NB4 (cell line): ENCODE measurements around the gene PDCD4.

ENCODE experiments used
- DNase-seq: peaks from one replicate; pipeline ENCODE4 v3.0.0; 2010; ENCODE audit warnings: low read depth
- H3K4me3 ChIP-seq: one replicate; pipeline ENCODE4 v1.5.1; 2011; ENCODE audit warnings: mild to moderate bottlenecking, low read depth, low read length, moderate library complexity
- MYC ChIP-seq: IDR thresholded peaks from 2 replicates; pipeline ENCODE4 v1.6.1; 2011; ENCODE audit warnings: low read depth, low read length
- POLR2A ChIP-seq: IDR thresholded peaks from 2 replicates; pipeline ENCODE4 v1.6.1; 2011; ENCODE audit warnings: mild to moderate bottlenecking; ENCODE audit not compliant: insufficient read length; ENCODE audit errors: extremely low read depth
- TF ChIP-seq, protein P1 (sequence below): IDR thresholded peaks from one replicate; pipeline ENCODE4 v1.5.1; 2012; ENCODE audit warnings: low read depth, low read length
- TF ChIP-seq, protein P2 (sequence below): IDR thresholded peaks from 2 replicates; pipeline ENCODE4 v1.6.1; 2011; ENCODE audit warnings: low read depth, low read length

PDCD4 gene

DNA sequence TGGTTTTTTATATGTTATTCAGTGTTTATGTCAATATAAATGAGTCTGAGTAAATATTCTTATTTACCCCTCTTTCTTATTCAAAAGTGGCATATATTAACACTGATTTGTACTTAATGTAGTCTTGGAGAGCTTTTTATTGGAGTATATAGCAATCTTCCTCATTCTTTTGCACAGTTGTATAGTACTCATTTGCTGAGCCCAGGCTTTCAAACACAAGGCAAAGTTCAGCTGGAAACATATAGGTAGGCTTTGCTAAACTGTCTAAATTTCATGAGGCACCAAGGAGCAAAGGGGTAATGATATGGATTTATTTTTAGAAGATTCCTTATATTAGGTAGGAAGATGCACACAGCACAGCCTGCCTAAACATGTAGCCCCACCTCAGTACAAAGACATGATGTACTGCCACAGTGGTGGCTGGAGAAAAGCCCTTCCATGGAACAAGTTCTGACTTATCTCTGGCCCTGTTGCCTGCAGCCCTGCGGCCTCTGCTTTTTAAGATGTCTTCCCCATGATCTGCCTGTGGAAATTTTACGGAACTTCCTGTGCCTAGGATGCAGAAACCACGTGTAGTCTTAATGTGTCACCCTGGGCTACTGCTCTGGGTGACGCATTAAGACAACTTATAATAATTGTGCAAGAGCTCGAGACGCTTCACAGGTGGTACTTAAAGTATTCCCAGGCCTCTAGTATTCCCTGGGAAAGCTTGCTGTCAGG lies 9.6 kb upstream of the PDCD4 start:
- no peak overlapping the region for H3K4me3 ChIP-seq
- no peak for TF ChIP-seq POLR2A
- TF ChIP-seq, protein P1, sequence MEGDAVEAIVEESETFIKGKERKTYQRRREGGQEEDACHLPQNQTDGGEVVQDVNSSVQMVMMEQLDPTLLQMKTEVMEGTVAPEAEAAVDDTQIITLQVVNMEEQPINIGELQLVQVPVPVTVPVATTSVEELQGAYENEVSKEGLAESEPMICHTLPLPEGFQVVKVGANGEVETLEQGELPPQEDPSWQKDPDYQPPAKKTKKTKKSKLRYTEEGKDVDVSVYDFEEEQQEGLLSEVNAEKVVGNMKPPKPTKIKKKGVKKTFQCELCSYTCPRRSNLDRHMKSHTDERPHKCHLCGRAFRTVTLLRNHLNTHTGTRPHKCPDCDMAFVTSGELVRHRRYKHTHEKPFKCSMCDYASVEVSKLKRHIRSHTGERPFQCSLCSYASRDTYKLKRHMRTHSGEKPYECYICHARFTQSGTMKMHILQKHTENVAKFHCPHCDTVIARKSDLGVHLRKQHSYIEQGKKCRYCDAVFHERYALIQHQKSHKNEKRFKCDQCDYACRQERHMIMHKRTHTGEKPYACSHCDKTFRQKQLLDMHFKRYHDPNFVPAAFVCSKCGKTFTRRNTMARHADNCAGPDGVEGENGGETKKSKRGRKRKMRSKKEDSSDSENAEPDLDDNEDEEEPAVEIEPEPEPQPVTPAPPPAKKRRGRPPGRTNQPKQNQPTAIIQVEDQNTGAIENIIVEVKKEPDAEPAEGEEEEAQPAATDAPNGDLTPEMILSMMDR, result no peak
- TF ChIP-seq, protein P2, sequence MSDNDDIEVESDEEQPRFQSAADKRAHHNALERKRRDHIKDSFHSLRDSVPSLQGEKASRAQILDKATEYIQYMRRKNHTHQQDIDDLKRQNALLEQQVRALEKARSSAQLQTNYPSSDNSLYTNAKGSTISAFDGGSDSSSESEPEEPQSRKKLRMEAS, result no peak
- no peak for TF ChIP-seq MYC
- DNase-seq, result peak; percentile 35

GRCh38 chr10:110862961-110863360 lies 8.8 kb upstream of the PDCD4 start:
- TF ChIP-seq, protein P1, result no peak
- no peak for TF ChIP-seq MYC
- no peak for TF ChIP-seq POLR2A
- TF ChIP-seq, protein P2, result no peak
- DNase-seq, result no peak
- H3K4me3 ChIP-seq, result no peak overlapping the region

DNA sequence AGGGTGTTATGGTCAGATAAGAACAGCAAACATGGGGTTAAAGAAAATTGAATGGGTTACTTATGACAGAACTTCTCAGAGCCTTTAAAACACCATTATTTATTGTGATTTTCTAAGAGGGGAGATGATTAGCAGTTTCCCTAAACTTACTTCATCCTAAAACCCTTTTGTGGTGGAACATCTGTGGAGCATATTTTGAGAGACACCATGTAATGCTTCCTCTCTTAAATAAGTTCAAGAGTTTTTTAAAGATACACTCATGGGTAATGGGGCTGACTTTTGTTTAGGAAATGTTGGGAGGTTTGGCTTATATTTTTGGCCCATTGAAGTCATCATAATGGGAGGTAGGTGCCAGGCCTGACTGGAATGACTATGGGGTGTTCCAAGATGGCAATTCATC lies 8.4 kb upstream of the PDCD4 start:
- no peak for DNase-seq
- H3K4me3 ChIP-seq, result no peak overlapping the region
- TF ChIP-seq, protein P2, result no peak
- TF ChIP-seq POLR2A, result no peak

DNA sequence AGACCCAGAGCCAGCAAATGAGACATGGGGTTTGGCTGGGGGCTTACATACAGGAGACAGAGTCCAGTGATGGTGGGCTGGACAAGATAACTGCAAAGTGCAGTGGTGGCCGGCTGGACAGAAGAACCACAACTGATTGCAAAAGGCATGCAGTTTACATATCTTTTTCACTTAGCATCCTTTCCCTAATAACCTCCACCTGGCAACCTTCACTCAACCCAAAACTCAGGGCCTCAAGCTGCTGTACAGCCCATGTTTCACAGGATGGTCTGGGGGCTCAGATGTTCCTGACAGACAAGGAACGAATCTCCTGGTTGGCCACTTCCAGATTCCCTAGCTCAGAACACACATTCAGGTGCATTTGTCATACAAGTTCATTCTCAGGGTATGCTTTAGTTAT lies 7.8 kb upstream of the PDCD4 start:
- TF ChIP-seq MYC (no peak), POLR2A (no peak)
- TF ChIP-seq, protein P1, result no peak
- TF ChIP-seq, protein P2, result no peak
- no peak overlapping the region for H3K4me3 ChIP-seq
- DNase-seq, result no peak

DNA sequence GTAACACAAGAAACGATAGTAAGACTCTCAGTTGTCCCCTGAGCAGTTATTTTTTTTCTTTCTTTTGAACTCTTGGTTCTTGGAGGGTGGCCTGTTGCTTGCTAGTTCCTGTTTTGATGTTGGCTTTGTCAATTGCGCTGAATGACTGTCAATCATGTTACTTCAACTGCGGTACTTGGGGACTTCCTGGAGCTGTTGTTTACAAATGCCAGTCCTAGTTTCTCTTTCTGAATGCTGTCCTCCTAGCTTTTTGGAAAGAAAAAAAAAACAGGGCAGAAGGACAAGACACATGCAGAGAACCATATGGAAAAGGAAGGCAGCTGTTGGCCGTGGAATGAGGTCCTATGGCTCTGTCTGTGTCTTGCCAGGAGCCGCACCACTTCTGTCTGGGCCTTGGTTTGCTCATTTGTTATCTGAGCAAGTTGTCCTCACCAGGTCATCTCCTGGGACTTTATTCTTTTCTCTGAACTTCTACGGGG lies 7.0 kb upstream of the PDCD4 start:
- TF ChIP-seq, protein P2, result no peak
- no peak for TF ChIP-seq MYC
- TF ChIP-seq, protein P1, result no peak
- no peak for TF ChIP-seq POLR2A
- H3K4me3 ChIP-seq, result peak overlapping the region; percentile 35
- peak; percentile 92 for DNase-seq

DNA sequence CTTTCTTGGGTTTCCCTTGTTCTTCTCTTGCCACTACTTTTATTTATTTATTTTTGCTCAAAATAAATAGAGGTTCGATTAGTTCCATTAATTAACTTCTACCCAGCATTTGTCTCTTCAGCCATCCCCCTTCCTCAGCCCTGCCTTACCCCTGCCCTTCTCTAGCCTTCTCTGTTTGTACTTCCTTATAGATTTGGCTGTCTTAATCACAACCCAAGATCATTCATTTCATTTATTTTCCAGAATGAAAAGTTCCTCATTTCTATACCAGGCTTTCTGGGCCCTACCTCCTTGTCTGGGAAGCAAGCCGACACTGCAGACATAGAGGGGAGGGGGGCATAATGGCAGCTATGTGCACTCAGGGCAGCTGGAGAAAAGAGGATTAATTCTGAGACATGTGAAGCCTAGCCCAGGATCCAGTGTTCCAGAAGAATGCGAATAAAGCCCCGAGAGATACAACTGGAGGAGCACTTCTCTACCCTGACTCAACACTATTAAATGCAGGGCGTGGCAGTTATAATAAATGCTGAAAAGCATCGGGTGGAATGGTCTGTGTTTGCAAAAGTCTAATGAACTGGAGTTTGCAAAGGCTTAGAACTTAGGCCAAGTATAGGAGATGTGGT lies 6.4 kb upstream of the PDCD4 start:
- H3K4me3 ChIP-seq, result peak overlapping the region; percentile 35
- DNase-seq, result no peak
- TF ChIP-seq, protein P2, result no peak
- no peak for TF ChIP-seq MYC
- no peak for TF ChIP-seq POLR2A
- TF ChIP-seq, protein P1, result no peak
